GM21786 (cell line): ENCODE measurements around the gene APCDD1.
A peak's percentile ranks its signal among the peaks of the same experiment; 100 is the strongest.
"Not testable (repeated sequence)": the region's sequence is repeated elsewhere in the genome, so short reads cannot be mapped to it uniquely, and the experiment has no call there.

Experiments
- ATAC-seq: cut with Tn5 transposase; IDR thresholded peaks from one replicate; pipeline ENCODE4 v1.9.1; 2021; ENCODE audit not compliant: unreplicated experiment

APCDD1 gene

DNA sequence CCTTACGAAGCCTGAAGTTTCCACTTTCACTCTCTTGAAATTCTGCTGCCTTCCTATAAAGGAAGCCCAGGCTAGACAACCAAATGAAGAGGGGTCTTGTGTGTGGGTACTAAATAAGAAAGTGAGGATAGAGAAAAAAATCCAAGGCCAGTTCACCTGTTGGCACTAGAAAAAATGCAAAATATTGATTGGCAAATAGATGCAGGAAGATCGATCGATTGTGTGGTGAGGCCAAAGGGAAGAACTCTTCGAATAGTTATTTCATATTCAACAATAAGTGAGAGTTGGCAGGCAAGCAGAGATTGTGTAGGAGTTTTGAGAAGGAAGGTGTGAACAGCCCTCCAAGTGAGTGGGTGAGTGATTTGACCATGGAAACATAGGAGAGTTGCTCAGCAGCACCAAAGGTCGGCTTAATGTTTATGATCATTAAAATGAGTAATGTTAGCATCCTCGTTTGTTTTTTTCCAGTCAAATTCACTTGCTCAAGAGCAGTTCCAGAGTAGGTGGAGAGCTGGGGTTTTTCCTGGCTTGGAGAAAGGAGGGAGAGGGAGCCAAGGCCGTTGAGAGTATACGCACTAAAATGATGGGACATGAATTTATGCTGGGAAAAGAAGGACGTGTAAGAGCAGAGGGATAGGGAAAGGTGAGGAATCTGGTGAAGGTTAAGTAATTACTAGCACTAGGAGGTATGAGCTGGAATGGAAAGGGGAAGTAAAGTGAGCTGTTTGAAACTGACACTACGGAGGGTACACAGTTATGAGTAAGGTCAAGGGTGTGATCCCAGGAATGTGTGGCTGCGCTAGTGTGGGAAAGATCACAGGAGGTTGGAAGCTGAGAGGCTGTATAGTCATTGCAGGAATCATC lies 70.3 kb downstream of the APCDD1 start:
- ATAC-seq = no peak

GRCh38 chr18:10525371-10525691 lies 70.9 kb downstream of the APCDD1 start:
- ATAC-seq = no peak

DNA sequence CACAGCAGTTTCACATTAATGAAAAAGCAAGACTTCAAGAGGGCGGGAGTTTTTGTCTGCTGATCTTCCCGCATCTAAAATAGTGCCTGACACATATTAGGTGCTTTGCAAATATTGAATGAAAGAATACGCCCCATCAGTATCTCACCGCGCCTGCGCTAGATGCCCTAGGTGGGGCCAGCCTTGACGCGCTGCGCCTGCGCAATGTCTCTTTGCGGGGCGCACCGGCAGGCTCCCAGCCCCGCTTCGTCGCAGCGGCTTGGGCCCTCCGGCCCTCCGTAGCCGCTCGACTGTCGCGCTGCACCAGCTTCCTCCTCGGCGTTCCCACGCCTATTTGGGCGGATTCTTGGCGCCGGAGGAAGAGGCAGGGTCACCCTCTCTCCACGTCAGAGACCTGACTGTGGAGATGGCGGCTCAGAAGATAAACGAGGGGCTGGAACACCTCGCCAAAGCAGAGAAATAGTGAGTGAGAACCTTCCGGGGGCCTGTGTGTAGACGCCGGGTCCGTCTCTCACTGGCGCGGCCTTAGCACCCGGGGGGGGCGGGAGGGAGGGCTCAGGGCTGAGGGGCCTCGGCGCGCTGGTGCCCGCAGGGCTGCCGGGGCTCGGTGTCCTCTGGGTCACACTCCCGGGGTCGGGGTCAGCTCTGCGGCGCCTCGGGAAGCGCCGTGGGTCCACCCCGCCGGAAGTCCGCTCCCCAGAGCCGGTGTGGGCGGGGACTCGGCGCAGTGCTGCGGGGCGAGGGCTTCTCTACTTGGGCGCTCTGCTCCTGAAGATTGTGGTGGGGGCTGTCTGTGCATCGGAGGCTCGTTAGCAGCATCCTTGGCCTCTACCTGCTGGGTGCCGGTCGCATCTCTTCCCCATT lies 71.5 kb downstream of the APCDD1 start, which contains the start of gene NAPG:
TSS of gene NAPG (plus strand) at position 331 of the 864 bp plus-strand sequence. CDS start at position 407, 76 bp downstream.
- peak; percentile 71 for ATAC-seq

GRCh38 chr18:10526561-10526949 lies 72.1 kb downstream of the APCDD1 start:
- ATAC-seq = peak; percentile 3

DNA sequence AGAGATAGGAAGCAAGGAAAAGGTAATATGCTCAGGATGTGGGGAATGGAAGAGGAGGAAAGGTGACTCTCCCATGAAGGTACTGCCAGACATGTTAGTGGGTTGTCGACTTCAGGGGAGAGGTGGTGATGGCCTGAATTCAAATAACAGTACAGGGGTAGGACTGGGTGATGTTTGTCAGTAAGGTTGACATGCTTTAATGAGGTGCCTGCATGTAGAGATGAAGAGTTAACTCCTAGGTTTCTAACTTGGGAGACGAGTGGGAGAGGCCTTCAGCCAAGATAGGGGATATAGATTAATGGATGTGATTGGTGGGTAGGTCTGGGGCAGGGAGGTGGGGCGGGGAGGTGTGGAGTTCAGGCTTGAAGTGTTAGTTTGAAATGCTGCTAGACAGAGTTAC lies 74.0 kb downstream of the APCDD1 start:
- no peak for ATAC-seq

- ATAC-seq = no peak
These were observed 75.6 kb downstream of the APCDD1 start for GRCh38 chr18:10530002-10530401.

GRCh38 chr18:10530852-10531251 lies 76.4 kb downstream of the APCDD1 start:
- ATAC-seq = no peak

DNA sequence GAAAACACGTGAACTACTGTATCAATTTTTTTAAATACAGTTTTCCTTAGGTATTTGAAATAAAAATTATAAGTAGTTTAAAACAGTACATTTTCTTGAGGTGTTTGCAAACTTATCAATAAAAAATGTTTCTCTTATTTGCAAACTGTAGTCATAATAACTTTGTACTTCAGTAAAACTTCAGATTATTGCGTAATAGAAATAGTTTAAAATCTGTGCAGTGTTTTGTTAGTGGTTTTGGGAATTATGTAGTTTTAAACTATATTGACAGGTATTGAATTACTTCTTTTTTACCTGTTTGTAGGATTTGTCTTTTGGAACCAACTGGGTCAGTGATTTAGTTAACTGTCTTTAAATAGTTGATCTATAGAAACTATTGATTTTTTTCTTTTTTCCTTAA lies 78.7 kb downstream of the APCDD1 start:
- no peak for ATAC-seq

- no peak for ATAC-seq
These were observed 81.8 kb downstream of the APCDD1 start for GRCh38 chr18:10536280-10536679.

GRCh38 chr18:10537765-10538164 lies 83.3 kb downstream of the APCDD1 start:
- no peak for ATAC-seq

- not testable (repeated sequence) for ATAC-seq
These were observed 84.7 kb downstream of the APCDD1 start for GRCh38 chr18:10539124-10539523.
